ENCODE results near the gene EXPH5. TPM values are rescaled to one million over a fixed set of nuclear protein-coding genes. Genes with fewer than 3 reads are reported as not detected.
"Not testable (repeated sequence)": the region's sequence is repeated elsewhere in the genome, so short reads cannot be mapped to it uniquely, and the experiment has no call there.

The EXPH5 gene
- total RNA-seq, 4 donors from 2014 or later: 1.4 to 1.8 (median 1.6) TPM

- intact Hi-C loops (cut with DNase I): no loop called here
- no peaks in the 10 kb centered on the region for H3K9me3 ChIP-seq
- no peak for DNase-seq (ENCODE audit: extremely low spot score)
- WGBS: 70% methylated on average over 5 of the region's 5 CpGs
- no peaks in the 10 kb centered on the region for H3K4me1 ChIP-seq
- no peaks in the 10 kb centered on the region for H3K36me3 ChIP-seq
- no peak overlapping the region for H3K4me3 ChIP-seq
- H3K27me3 ChIP-seq: peaks cover 0 to 8% (median 0%) of the 10 kb centered on the region in 4 donors
- TF ChIP-seq POLR2A (IDR thresholded peaks at IDR 0.05; ENCODE audit: low read depth) (no peak), POLR2AphosphoS5 (IDR thresholded peaks at IDR 0.05) (no peak), CTCF (IDR thresholded peaks at IDR 0.05) (no peak), EP300 (IDR thresholded peaks at IDR 0.05) (no peak)
- no peak overlapping the region for H3K27ac ChIP-seq (replicated peaks in 1 of 4)
Measured at GRCh38 chr11:108606070-108606469, 12.5 kb upstream of the EXPH5 start.

GRCh38 chr11:108602818-108603217 lies 9.2 kb upstream of the EXPH5 start:
- H3K9me3 ChIP-seq; intact Hi-C loops (cut with DNase I); H3K36me3 ChIP-seq; H3K27me3 ChIP-seq; DNase-seq (ENCODE audit: extremely low spot score); H3K4me3 ChIP-seq; H3K27ac ChIP-seq (replicated peaks in 1 of 4); H3K4me1 ChIP-seq: not testable (repeated sequence)
- WGBS: 73% methylated on average over 5 of the region's 5 CpGs

GRCh38 chr11:108601150-108601549 lies 7.6 kb upstream of the EXPH5 start:
- Histone ChIP-seq H3K9me3 (no peaks in the 10 kb centered on the region), H3K36me3 (no peaks in the 10 kb centered on the region), H3K27me3 (peaks cover 0 to 4% (median 2%) of the 10 kb centered on the region in 4 donors), H3K4me1 (no peaks in the 10 kb centered on the region), H3K4me3 (no peak overlapping the region), H3K27ac (replicated peaks in 1 of 4) (no peak overlapping the region)
- TF ChIP-seq POLR2A (IDR thresholded peaks at IDR 0.05; ENCODE audit: low read depth): no peak
- TF ChIP-seq CTCF (IDR thresholded peaks at IDR 0.05): no peak
- TF ChIP-seq EP300 (IDR thresholded peaks at IDR 0.05): no peak
- no peak for TF ChIP-seq POLR2AphosphoS5 (IDR thresholded peaks at IDR 0.05)
- 97% methylated on average over 1 of the region's 1 CpG for WGBS
- intact Hi-C loops (cut with DNase I): no loop called here
- DNase-seq (ENCODE audit: extremely low spot score): no peak

- WGBS: 85% methylated on average over 2 of the region's 2 CpGs
- Histone ChIP-seq H3K27me3 (peaks cover 0 to 12% (median 2%) of the 10 kb centered on the region in 4 donors), H3K4me3 (no peak overlapping the region), H3K9me3 (no peaks in the 10 kb centered on the region), H3K36me3 (no peaks in the 10 kb centered on the region), H3K27ac (replicated peaks in 1 of 4) (no peak overlapping the region), H3K4me1 (no peaks in the 10 kb centered on the region)
- DNase-seq (ENCODE audit: extremely low spot score): no peak
- intact Hi-C loops (cut with DNase I): loop anchor here (10.0 kb wide), 1 partner anchor 105 kb away; the partner anchor contains the start of gene POGLUT3
- TF ChIP-seq CTCF (IDR thresholded peaks at IDR 0.05): no peak
- TF ChIP-seq POLR2AphosphoS5 (IDR thresholded peaks at IDR 0.05): no peak
- TF ChIP-seq EP300 (IDR thresholded peaks at IDR 0.05): no peak
Measured at GRCh38 chr11:108599978-108600377, 6.4 kb upstream of the EXPH5 start.

- no peak for TF ChIP-seq CTCF (IDR thresholded peaks at IDR 0.05)
- Histone ChIP-seq H3K27me3 (peaks cover 0 to 12% (median 2%) of the 10 kb centered on the region in 4 donors), H3K4me3 (no peak overlapping the region), H3K36me3 (no peaks in the 10 kb centered on the region), H3K27ac (replicated peaks in 1 of 4) (no peak overlapping the region), H3K9me3 (no peaks in the 10 kb centered on the region), H3K4me1 (peaks cover 0 to 11% (median 5%) of the 10 kb centered on the region in 4 donors)
- no peak for DNase-seq (ENCODE audit: extremely low spot score)
- intact Hi-C loops (cut with DNase I): loop anchor here (10.0 kb wide), 1 partner anchor 103 kb away; the partner anchor contains the start of gene POGLUT3
- WGBS: 71% methylated on average over 5 of the region's 5 CpGs
Measured at GRCh38 chr11:108597736-108598355, 4.3 kb upstream of the EXPH5 start.

Data from esophagus muscularis mucosa (tissue), 4 donors.